Lower lobe of right lung (tissue), 2 donors: ENCODE data around the gene IL18RAP. TPM values are rescaled to one million over a fixed set of nuclear protein-coding genes. Genes with fewer than 3 reads are reported as not detected.

Experiments used
- ATAC-seq, 2 donors: fragments of 200-7000 bp; cut with Tn5 transposase; one replicate each; pipeline ENCODE4 v1.9.1; 2020 to 2022; ENCODE audit warnings: mild to moderate bottlenecking in 2 of 2, moderate library complexity in 2 of 2
- DNase-seq: peaks from one replicate; pipeline ENCODE4 v3.0.0-alpha.2; 2020
- H3K27ac ChIP-seq: fragments of 200-600 bp; one replicate; pipeline ENCODE4 v1.8.0; 2022
- H3K27me3 ChIP-seq: fragments of 200-600 bp; one replicate; pipeline ENCODE4 v1.8.0; 2022; ENCODE audit warnings: low read depth
- H3K36me3 ChIP-seq: fragments of 200-600 bp; one replicate; pipeline ENCODE4 v1.8.0; 2022; ENCODE audit warnings: mild to moderate bottlenecking
- H3K4me1 ChIP-seq: fragments of 200-600 bp; one replicate; pipeline ENCODE4 v1.8.0; 2022
- H3K4me3 ChIP-seq: fragments of 200-600 bp; one replicate; pipeline ENCODE4 v1.8.0; 2022; ENCODE audit warnings: mild to moderate bottlenecking
- H3K9me3 ChIP-seq: fragments of 200-600 bp; one replicate; pipeline ENCODE4 v1.8.0; 2022
- intact Hi-C: fragments of 100-400 bp; cut with DNase I; formaldehyde crosslinking; loops from one replicate; pipeline ENCODE4 v1.11.0; 2022
- total RNA-seq: library from RNA; stranded (reverse); fragmentation: NEBNext Ultra II Directional; extraction: Animal tissue kit (Norgen Biotek cat#: 25700); gene quantifications from one replicate; pipeline ENCODE4 v1.2.1, GENCODE V29; 2021
- TF ChIP-seq, protein P1 (sequence below): fragments of 200-600 bp; IDR thresholded peaks from one replicate; pipeline ENCODE4 v1.8.0; 2022; ENCODE audit warnings: antibody characterized with exemption, mild to moderate bottlenecking
- donor health status: DM: no; HTN: yes; CAD: no; lungs with severe emphysema.

The IL18RAP gene
- total RNA-seq, 1 donor from 2014 or later: 6.8 TPM

DNA sequence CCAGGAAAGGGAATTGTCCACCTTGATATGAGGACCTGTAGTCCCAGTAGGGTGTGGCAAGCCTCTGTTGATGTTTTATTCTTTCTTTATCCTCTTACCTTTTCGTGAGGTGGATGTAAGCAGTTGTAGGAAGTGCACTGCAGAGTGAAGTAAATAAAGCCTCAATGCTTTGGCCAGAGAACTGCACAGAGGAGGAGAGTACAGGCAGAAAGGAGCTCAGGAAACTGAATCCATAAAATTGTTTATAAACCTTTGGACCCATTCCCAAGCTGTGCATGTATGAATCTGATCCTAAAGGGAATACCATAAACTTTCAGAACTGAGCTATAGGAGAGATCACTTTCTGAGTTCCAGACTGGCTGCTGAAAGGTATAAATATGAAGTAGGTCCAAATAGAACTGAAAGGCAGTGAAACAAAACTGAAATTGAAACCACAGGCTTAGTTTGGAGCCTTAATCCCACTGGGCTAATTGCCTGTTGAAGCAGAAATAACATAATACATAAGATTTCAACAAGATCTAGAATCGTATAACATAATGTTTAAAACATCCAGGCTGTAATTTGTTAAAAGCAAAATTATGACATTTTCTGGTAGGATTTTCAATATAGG, 32.2 kb downstream of the IL18RAP start:
- ATAC-seq (no peak), DNase-seq (no peak)
- Histone ChIP-seq H3K27ac (no peak overlapping the region), H3K9me3 (no peaks in the 10 kb centered on the region), H3K36me3 (no peaks in the 10 kb centered on the region), H3K4me1 (no peaks in the 10 kb centered on the region), H3K27me3 (no peaks in the 10 kb centered on the region), H3K4me3 (no peak overlapping the region)
- TF ChIP-seq, protein P1, sequence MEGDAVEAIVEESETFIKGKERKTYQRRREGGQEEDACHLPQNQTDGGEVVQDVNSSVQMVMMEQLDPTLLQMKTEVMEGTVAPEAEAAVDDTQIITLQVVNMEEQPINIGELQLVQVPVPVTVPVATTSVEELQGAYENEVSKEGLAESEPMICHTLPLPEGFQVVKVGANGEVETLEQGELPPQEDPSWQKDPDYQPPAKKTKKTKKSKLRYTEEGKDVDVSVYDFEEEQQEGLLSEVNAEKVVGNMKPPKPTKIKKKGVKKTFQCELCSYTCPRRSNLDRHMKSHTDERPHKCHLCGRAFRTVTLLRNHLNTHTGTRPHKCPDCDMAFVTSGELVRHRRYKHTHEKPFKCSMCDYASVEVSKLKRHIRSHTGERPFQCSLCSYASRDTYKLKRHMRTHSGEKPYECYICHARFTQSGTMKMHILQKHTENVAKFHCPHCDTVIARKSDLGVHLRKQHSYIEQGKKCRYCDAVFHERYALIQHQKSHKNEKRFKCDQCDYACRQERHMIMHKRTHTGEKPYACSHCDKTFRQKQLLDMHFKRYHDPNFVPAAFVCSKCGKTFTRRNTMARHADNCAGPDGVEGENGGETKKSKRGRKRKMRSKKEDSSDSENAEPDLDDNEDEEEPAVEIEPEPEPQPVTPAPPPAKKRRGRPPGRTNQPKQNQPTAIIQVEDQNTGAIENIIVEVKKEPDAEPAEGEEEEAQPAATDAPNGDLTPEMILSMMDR: no peak
- intact Hi-C loops: no loop called here

DNA sequence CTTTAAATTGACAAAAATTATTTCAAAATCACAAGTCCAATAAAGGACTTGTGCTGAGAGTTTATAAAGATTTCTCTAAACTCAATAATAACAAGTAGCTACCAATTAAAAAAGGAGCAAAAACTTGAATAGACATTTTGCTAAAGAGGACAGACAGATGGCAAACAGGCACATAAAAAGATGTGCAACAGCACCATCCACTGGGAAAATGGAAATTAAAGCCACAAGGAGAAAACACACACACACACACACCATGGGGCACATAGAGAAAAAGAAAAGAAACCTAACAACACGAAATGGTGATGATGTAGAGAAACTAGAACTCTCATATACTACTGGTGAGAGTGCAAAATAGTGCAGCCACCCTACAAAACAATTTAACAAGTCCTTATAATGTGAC, 37.5 kb downstream of the IL18RAP start:
- intact Hi-C loops: no loop called here
- no peak for ATAC-seq
- Histone ChIP-seq H3K27ac (no peak overlapping the region), H3K9me3 (no peaks in the 10 kb centered on the region), H3K36me3 (no peaks in the 10 kb centered on the region), H3K4me1 (no peaks in the 10 kb centered on the region), H3K27me3 (no peaks in the 10 kb centered on the region), H3K4me3 (no peak overlapping the region)
- no peak for DNase-seq
- TF ChIP-seq, protein P1: no peak

DNA sequence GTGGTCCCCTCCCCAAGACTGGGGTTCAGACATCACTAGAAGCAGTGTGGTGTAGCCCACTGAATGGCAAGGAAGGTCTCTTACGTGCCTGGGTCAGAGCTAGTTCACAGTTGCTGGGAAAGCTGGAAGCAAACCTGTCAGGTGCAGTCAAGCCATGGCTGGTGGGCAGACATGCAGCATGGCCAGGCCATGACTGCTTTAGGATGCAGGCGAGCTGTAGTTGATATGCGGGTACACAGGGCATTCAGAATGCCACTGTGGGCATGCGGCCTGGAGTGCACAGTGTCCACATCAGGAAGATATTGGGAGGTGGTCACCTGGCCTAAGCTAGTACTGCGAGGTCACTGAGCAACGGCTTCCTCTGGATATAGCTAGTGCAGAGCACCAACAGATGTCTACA, 38.2 kb downstream of the IL18RAP start:
- H3K27ac ChIP-seq: no peak overlapping the region
- H3K9me3 ChIP-seq: no peaks in the 10 kb centered on the region
- TF ChIP-seq, protein P1: no peak
- ATAC-seq (no peak), DNase-seq (no peak)
- H3K27me3 ChIP-seq: no peaks in the 10 kb centered on the region
- H3K36me3 ChIP-seq: no peaks in the 10 kb centered on the region
- intact Hi-C loops: no loop called here
- H3K4me1 ChIP-seq: no peaks in the 10 kb centered on the region
- H3K4me3 ChIP-seq: no peak overlapping the region

DNA sequence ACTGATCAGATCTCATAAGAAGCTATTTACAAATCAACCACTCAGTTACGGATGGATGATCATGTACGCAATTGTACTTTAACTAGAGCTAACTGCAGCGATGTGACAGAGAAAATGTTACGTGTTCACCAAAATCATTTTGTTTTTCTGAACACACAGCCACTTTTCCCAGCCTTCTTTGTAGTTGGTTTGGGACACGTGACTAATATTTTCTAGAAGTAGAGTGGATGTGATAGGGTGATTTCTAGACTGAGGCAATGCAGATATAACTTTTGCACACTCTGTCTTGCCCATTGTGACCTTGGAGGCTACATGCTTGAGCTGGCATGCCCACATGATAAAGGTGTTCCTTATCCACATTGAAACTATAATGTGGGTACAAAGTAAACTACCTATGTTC, 40.2 kb downstream of the IL18RAP start:
- H3K27me3 ChIP-seq: no peaks in the 10 kb centered on the region
- H3K4me3 ChIP-seq: no peak overlapping the region
- no peak for ATAC-seq
- no peak for DNase-seq
- no peaks in the 10 kb centered on the region for H3K9me3 ChIP-seq
- TF ChIP-seq, protein P1: no peak
- no peaks in the 10 kb centered on the region for H3K4me1 ChIP-seq
- intact Hi-C loops: no loop called here
- no peaks in the 10 kb centered on the region for H3K36me3 ChIP-seq
- H3K27ac ChIP-seq: no peak overlapping the region

DNA sequence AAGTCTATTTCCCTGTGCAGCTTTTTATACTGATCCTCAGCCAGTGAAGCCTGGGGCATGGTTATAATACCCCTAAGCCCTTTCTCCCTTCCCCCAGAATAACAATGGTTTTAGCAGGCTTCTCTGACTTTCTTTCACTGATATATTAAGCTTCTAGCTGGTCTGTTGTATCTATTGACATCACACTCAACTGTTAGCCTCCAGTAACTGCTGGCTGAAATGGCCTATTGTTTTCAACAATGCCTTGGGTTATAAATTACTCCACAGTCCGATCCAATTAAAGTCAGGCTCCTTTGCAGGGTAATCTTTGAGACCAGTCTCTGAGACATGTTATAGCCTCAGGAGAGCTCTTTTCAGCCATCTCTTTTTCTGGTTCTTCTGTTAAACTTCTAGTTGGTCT, 47.2 kb downstream of the IL18RAP start:
- Histone ChIP-seq H3K4me3 (no peak overlapping the region), H3K27me3 (no peaks in the 10 kb centered on the region), H3K9me3 (peaks cover 8% of the 10 kb centered on the region), H3K27ac (no peak overlapping the region), H3K36me3 (no peaks in the 10 kb centered on the region), H3K4me1 (no peaks in the 10 kb centered on the region)
- intact Hi-C loops: no loop called here
- no peak for ATAC-seq
- no peak for DNase-seq
- TF ChIP-seq, protein P1: no peak
